GM12801 (cell line): ENCODE results near the gene ZNF407.

Experiments
- TF ChIP-seq, protein P1 (sequence below): IDR thresholded peaks from one replicate; pipeline ENCODE4 v1.5.1; 2011; ENCODE audit warnings: control low read depth; ENCODE audit not compliant: insufficient read length; ENCODE audit errors: extremely low read depth

The ZNF407 gene

DNA sequence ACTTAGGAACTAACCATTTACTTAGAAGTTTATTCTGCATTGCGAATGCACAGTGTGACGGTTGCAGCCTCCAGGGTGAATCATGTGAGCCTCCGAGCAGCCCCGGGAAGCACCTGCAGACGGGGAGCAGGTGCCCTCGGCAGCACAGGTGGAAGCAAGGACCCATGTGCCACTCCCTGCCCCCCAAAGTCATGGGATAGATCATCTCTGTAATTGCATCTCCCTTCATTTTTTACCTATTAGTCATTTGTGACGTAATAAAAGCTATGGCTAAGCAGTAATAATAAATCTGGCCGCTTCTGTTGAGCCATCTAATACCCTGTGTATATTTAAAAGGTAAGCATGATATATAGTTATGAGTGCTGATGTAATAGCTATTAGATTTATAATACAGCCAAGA lies 514.1 kb downstream of the ZNF407 start:
- TF ChIP-seq, protein P1, sequence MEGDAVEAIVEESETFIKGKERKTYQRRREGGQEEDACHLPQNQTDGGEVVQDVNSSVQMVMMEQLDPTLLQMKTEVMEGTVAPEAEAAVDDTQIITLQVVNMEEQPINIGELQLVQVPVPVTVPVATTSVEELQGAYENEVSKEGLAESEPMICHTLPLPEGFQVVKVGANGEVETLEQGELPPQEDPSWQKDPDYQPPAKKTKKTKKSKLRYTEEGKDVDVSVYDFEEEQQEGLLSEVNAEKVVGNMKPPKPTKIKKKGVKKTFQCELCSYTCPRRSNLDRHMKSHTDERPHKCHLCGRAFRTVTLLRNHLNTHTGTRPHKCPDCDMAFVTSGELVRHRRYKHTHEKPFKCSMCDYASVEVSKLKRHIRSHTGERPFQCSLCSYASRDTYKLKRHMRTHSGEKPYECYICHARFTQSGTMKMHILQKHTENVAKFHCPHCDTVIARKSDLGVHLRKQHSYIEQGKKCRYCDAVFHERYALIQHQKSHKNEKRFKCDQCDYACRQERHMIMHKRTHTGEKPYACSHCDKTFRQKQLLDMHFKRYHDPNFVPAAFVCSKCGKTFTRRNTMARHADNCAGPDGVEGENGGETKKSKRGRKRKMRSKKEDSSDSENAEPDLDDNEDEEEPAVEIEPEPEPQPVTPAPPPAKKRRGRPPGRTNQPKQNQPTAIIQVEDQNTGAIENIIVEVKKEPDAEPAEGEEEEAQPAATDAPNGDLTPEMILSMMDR = no peak

DNA sequence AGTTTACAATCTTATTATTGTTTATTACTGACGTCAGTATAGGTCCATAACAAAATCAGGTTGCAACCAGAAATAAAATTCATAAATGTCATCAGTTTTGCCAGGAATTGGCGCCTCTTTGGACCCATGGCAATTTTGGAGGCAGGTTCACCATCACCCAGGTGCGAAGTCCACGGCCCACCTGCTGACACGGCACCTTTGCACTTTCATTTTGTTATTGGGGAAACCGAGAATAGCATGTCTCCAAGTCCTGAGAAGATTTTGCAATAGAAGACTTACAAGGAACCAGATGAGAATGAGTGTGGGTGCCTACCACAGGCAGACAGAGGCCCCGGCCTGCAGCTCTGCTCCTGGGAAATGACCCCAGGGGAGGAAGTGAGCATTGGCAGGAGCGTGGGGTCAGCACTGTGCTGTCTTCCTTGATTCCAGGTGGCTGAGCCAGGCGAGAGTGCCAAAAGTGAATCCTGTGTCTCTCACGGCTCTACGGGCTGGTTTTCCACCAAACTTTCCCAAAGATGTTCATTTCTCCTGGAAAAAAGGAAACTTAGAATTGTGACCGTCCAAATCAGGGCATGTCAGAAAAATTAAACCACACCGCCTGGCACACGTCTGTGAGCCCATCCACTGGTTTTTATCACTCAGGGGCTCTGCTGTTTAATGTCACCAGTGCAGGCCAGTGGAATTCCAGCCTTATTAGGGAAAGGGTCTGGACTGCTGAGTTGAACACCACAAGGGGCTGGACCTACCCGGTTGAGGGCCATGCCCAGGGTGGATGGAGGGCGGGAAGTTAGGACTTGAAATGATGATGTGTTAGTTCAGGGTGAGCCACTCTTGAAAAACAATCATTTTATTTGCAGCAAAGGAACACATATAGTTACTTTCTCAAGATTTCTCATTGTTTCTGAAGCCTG lies 514.8 kb downstream of the ZNF407 start:
- TF ChIP-seq, protein P1 = no peak

DNA sequence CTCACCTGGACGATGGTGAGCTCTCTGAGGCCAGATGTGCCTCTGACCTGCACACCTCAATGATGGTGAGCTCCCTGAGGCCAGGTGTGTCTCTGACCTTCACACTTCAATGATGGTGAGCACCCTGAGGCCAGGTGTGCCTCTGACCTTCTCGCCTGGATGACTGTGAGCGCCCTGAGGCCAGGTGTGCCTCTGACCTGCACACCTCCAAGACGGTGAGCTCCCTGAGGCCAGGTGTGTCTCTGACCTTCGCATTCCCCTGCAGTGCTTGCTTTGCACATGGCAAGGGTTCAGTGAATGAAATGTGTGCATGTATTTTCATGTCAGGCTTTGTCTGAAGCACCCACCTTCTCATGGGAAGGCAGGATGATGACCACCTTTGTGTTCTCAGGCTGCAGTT lies 515.8 kb downstream of the ZNF407 start:
- TF ChIP-seq, protein P1 = no peak

DNA sequence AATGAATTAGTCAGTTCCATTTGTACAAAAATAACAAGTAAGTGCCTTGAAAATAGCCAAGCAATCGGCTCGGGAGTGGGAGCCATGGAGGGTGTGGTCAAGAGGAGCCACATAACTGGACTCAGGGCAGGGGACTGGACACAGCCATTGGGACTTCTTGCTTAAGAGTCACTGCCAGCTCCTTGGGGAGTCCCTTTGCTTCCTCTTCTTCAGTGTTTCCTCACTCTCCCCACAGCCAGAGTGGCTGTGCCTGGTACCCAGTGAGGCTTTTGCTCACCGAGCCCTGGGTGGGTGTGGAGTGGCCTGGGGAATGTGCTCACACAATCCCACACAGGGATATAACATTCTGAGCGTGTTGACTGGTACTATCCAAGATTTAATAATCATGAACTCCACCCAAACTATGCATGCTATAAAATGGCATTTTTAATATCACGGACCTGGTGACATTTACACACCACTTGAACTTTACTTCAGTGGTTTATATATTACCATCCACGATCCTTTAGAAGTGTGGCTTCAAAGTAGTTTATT lies 516.6 kb downstream of the ZNF407 start:
- TF ChIP-seq, protein P1 = no peak
